Karpas-422 (cell line): ENCODE results near the gene WT1. TPM values are rescaled to one million over a fixed set of nuclear protein-coding genes. Genes with fewer than 3 reads are reported as not detected.

Experiments used
- DNase-seq: peaks from one replicate; pipeline ENCODE4 v3.0.0-alpha.2; 2015
- H2AFZ ChIP-seq: fragments of 200-600 bp; sonication (generic); 2 replicates; pipeline ENCODE4 v1.6.1; 2014; ENCODE audit warnings: antibody characterized with exemption, low read length, mixed read lengths
- H3K27ac ChIP-seq: fragments of 200-600 bp; sonication (generic); 2 replicates; pipeline ENCODE4 v1.5.1; 2014; ENCODE audit warnings: mild to moderate bottlenecking, low read length, moderate library complexity
- H3K27me3 ChIP-seq: fragments of 200-600 bp; sonication (generic); 2 replicates; pipeline ENCODE4 v1.6.1; 2014; ENCODE audit warnings: low read length, mixed read lengths
- H3K36me3 ChIP-seq: fragments of 200-600 bp; sonication (generic); 2 replicates; pipeline ENCODE4 v1.6.1; 2014; ENCODE audit warnings: low read length, mixed read lengths; ENCODE audit not compliant: insufficient read depth
- H3K4me1 ChIP-seq: fragments of 200-600 bp; sonication (generic); 2 replicates; pipeline ENCODE4 v1.6.1; 2014; ENCODE audit warnings: mild to moderate bottlenecking, low read length, mixed read lengths
- H3K4me2 ChIP-seq: fragments of 200-600 bp; sonication (generic); 2 replicates; pipeline ENCODE4 v1.6.1; 2014; ENCODE audit warnings: low read length, low read depth, mild to moderate bottlenecking; ENCODE audit not compliant: poor library complexity, severe bottlenecking
- H3K4me3 ChIP-seq: fragments of 200-600 bp; sonication (generic); 2 replicates; pipeline ENCODE4 v1.5.1; 2014; ENCODE audit warnings: mild to moderate bottlenecking, antibody characterized with exemption, low read length, mixed read lengths
- H3K79me2 ChIP-seq: fragments of 200-600 bp; sonication (generic); 2 replicates; pipeline ENCODE4 v1.6.1; 2014; ENCODE audit warnings: mild to moderate bottlenecking, low read length, mixed read lengths
- H3K9ac ChIP-seq: fragments of 200-600 bp; sonication (generic); 2 replicates; pipeline ENCODE4 v1.6.0; 2014; ENCODE audit warnings: low read length
- H3K9me2 ChIP-seq: fragments of 200-600 bp; sonication (generic), shearing (Covaris generic); replicated peaks from 2 replicates; pipeline ENCODE4 v1.6.0; 2014; ENCODE audit warnings: mild to moderate bottlenecking, low read length, moderate library complexity; ENCODE audit not compliant: insufficient read depth
- H3K9me3 ChIP-seq: fragments of 300-700, 200-600 bp; sonication (generic); 2 replicates; pipeline ENCODE4 v1.6.1; 2014; ENCODE audit warnings: low read length, mixed read lengths
- H4K20me1 ChIP-seq: fragments of 200-600 bp; sonication (generic); 2 replicates; pipeline ENCODE4 v1.6.1; 2014; ENCODE audit warnings: mild to moderate bottlenecking, antibody characterized with exemption, low read length, low read depth; ENCODE audit not compliant: insufficient read depth
- total RNA-seq: library from RNA; depleted of rRNA; stranded (reverse); fragments of >200 nt; shearing (Covaris generic); gene quantifications from 2 replicates; pipeline ENCODE4 v1.2.3, GENCODE V29; 2014; ENCODE audit warnings: low replicate concordance

The WT1 gene
- total RNA-seq, 1 experiment from 2014 or later = 0.52 TPM

GRCh38 chr11:32436751-32437494 is 1.6 kb upstream of the WT1 start:
- no peak for DNase-seq
- Histone ChIP-seq H3K79me2 (no peaks in the 10 kb centered on the region), H2AFZ (no peak overlapping the region), H3K36me3 (no peaks in the 10 kb centered on the region), H3K9ac (no peak overlapping the region), H3K4me2 (no peak overlapping the region), H3K9me2 (no peaks in the 10 kb centered on the region), H3K4me1 (no peaks in the 10 kb centered on the region), H3K4me3 (no peak overlapping the region), H3K27ac (no peak overlapping the region), H4K20me1 (no peaks in the 10 kb centered on the region), H3K27me3 (no peaks in the 10 kb centered on the region), H3K9me3 (no peaks in the 10 kb centered on the region)

GRCh38 chr11:32435942-32436750 is 807 bp upstream of the WT1 start:
- H3K9me3 ChIP-seq = no peaks in the 10 kb centered on the region
- H2AFZ ChIP-seq = no peak overlapping the region
- H3K79me2 ChIP-seq = no peaks in the 10 kb centered on the region

GRCh38 chr11:32435152-32435480 is 223 bp downstream of the WT1 start:
- H3K4me3 ChIP-seq = no peak overlapping the region
- H3K36me3 ChIP-seq = no peaks in the 10 kb centered on the region
- H3K27me3 ChIP-seq = no peaks in the 10 kb centered on the region
- no peak for DNase-seq
- no peaks in the 10 kb centered on the region for H3K4me1 ChIP-seq
- no peaks in the 10 kb centered on the region for H3K9me2 ChIP-seq
- no peak overlapping the region for H3K27ac ChIP-seq
- H3K9ac ChIP-seq = no peak overlapping the region
- no peaks in the 10 kb centered on the region for H3K9me3 ChIP-seq
- H2AFZ ChIP-seq = no peak overlapping the region
- H3K4me2 ChIP-seq = no peak overlapping the region
- no peaks in the 10 kb centered on the region for H4K20me1 ChIP-seq
- no peaks in the 10 kb centered on the region for H3K79me2 ChIP-seq

More at GRCh38 chr11:32435942-32436750, 807 bp upstream of the WT1 start:
- H3K27ac ChIP-seq = no peak overlapping the region
- H3K9me2 ChIP-seq = no peaks in the 10 kb centered on the region
- no peaks in the 10 kb centered on the region for H3K4me1 ChIP-seq
- no peak overlapping the region for H3K4me2 ChIP-seq
- H3K36me3 ChIP-seq = no peaks in the 10 kb centered on the region
- no peaks in the 10 kb centered on the region for H3K27me3 ChIP-seq
- no peak overlapping the region for H3K4me3 ChIP-seq
- no peak overlapping the region for H3K9ac ChIP-seq
- DNase-seq = no peak
- no peaks in the 10 kb centered on the region for H4K20me1 ChIP-seq

GRCh38 chr11:32434356-32435151 is 785 bp downstream of the WT1 start:
- Histone ChIP-seq H3K27ac (no peak overlapping the region), H3K9me3 (no peaks in the 10 kb centered on the region), H3K79me2 (no peaks in the 10 kb centered on the region), H3K9me2 (no peaks in the 10 kb centered on the region), H3K4me3 (no peak overlapping the region), H4K20me1 (no peaks in the 10 kb centered on the region), H3K4me2 (no peak overlapping the region), H3K9ac (no peak overlapping the region), H2AFZ (no peak overlapping the region), H3K4me1 (no peaks in the 10 kb centered on the region), H3K36me3 (no peaks in the 10 kb centered on the region), H3K27me3 (no peaks in the 10 kb centered on the region)
- DNase-seq = no peak

- Histone ChIP-seq H3K27me3 (no peaks in the 10 kb centered on the region), H3K4me2 (no peak overlapping the region), H3K79me2 (no peaks in the 10 kb centered on the region)
Observed at GRCh38 chr11:32433914-32434355, 1.4 kb downstream of the WT1 start.

GRCh38 chr11:32433101-32433913 is 2.0 kb downstream of the WT1 start:
- Histone ChIP-seq H3K27me3 (no peaks in the 10 kb centered on the region), H3K4me2 (no peak overlapping the region), H3K36me3 (no peaks in the 10 kb centered on the region), H3K27ac (no peak overlapping the region), H2AFZ (no peak overlapping the region), H3K79me2 (no peaks in the 10 kb centered on the region), H3K4me1 (no peaks in the 10 kb centered on the region), H3K9me2 (no peaks in the 10 kb centered on the region), H3K9me3 (no peaks in the 10 kb centered on the region), H3K4me3 (no peak overlapping the region), H4K20me1 (no peaks in the 10 kb centered on the region), H3K9ac (no peak overlapping the region)
- no peak for DNase-seq

More at GRCh38 chr11:32433914-32434355, 1.4 kb downstream of the WT1 start:
- Histone ChIP-seq H4K20me1 (no peaks in the 10 kb centered on the region), H3K4me3 (no peak overlapping the region), H3K9ac (no peak overlapping the region), H3K9me2 (no peaks in the 10 kb centered on the region), H3K4me1 (no peaks in the 10 kb centered on the region), H3K9me3 (no peaks in the 10 kb centered on the region), H3K36me3 (no peaks in the 10 kb centered on the region), H2AFZ (no peak overlapping the region), H3K27ac (no peak overlapping the region)
- no peak for DNase-seq

- no peaks in the 10 kb centered on the region for H3K9me2 ChIP-seq
- H3K4me2 ChIP-seq = no peak overlapping the region
- H3K79me2 ChIP-seq = no peaks in the 10 kb centered on the region
- H3K9me3 ChIP-seq = no peaks in the 10 kb centered on the region
- no peak overlapping the region for H3K4me3 ChIP-seq
- H4K20me1 ChIP-seq = no peaks in the 10 kb centered on the region
- H3K9ac ChIP-seq = no peak overlapping the region
- no peak for DNase-seq
- no peak overlapping the region for H3K27ac ChIP-seq
- H3K4me1 ChIP-seq = no peaks in the 10 kb centered on the region
- H3K36me3 ChIP-seq = no peaks in the 10 kb centered on the region
- no peaks in the 10 kb centered on the region for H3K27me3 ChIP-seq
- no peak overlapping the region for H2AFZ ChIP-seq
Observed at GRCh38 chr11:32432565-32432964, 2.8 kb downstream of the WT1 start.
